ENCODE results near the gene EXOC6B. TPM values are rescaled to one million over a fixed set of nuclear protein-coding genes. Genes with fewer than 3 reads are reported as not detected.

Gene EXOC6B
- total RNA-seq, 4 donors from 2014 or later, result 54.0 to 121 (median 78.7) TPM

DNA sequence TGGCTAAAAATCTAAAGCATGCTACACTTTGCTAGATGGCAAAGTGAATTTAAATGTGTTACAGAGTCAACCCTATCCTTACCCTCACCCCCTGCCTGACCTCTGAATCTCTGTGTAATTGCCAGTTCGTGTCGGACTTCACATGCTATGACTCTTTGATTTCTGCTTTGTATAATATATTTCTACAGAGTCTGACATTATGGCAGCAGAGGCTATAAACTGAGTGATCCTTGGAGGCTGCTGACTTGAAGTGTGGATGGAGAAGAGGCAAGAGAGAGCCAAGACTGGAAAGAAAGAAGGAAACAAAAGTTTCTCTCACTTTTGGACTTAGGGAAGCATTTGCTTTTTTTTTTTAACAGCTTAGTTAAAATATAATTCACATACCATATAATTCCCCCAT, 588.3 kb downstream of the EXOC6B start:
- TF ChIP-seq POLR2A (IDR thresholded peaks at IDR 0.05) (no peak), EP300 (IDR thresholded peaks at IDR 0.05) (no peak)
- WGBS, result 73% methylated on average over 2 of the region's 2 CpGs
- H3K27me3 ChIP-seq, result no peaks in the 10 kb centered on the region
- no peak overlapping the region for H3K4me3 ChIP-seq
- peaks cover 21% of the 10 kb centered on the region for H3K4me1 ChIP-seq
- H3K27ac ChIP-seq, result no peak overlapping the region
- no peaks in the 10 kb centered on the region for H3K9me3 ChIP-seq
- H3K36me3 ChIP-seq, result no peaks in the 10 kb centered on the region
- DNase-seq (ENCODE audit: low spot score in 2 of 2), result no peak

DNA sequence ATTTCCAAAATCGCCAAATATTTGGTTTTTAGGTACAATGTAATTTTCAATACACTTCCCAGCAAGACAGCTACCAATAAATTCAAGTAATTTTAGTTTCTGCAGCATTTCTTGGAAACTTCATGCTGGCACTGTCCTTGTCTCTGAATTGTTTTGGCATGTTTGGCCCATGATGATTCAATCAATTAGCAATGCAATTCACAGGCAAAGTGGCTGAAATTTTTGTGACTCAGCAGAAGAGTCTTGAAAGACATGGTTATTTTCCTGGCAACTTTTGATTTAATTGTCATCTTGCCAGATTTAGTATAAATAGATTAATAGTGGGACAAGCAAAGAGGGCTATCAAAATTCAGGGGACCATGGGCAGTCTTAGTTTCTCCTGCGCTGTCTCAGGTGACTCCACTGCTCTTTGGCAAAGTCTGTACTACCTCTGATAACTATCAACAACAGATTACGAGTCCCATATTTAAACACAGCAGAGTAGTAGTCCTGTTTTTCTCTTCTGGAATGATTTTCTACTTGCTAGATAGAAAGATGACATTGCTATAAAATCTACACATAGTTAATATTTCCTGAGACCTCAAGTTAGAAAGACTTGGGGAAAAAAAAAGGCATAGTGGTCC, 589.3 kb downstream of the EXOC6B start:
- H3K4me3 ChIP-seq, result no peak overlapping the region

DNA sequence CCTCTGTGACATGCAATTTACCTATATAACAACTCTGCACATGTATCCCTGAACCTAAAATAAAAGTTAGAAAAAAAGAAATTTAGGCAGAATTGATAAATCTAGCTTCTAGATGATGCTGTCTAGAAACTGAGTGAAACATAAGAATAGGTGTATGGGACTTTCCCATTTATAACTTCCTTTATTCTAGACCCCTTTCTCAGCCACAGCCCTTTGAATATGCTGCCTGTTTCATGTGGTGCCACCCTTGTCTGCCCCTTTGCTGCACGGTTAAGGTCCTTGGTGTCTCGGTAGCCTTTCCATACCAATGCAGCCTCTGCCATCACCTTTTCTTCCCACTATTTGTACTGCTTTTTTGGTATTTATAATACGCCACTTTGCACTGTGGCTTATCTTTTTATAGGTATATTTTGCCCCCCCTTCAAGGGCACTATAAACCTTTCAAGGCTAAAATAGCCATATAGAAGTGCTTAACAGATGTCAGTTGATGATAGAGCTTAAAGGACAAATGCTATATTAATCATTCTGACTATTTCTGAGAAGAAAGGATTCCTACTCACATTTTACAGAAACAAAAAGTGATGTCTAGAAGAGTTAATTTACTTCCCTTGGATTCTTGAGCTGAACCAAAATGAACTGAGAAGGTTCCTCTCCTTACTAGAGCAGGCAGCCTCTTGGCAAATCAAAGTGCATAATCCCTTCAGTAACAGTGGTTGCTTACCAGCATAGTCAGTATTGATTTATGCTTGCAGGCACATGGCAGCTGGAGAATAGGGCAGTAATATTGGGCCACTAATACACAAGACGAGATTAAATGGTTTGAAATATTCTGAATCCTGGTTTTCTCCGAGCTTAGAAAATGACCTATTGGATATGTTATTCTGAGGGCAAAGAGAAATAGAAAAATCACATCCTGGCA, 590.1 kb downstream of the EXOC6B start:
- H3K27ac ChIP-seq, result no peak overlapping the region
- H3K9me3 ChIP-seq, result no peaks in the 10 kb centered on the region
- 75% methylated on average over 5 of the region's 5 CpGs for WGBS
- no peak for TF ChIP-seq POLR2A (IDR thresholded peaks at IDR 0.05)
- no peak for TF ChIP-seq POLR2AphosphoS5 (IDR thresholded peaks at IDR 0.05)
- TF ChIP-seq EP300 (IDR thresholded peaks at IDR 0.05), result no peak
- TF ChIP-seq, protein P1, sequence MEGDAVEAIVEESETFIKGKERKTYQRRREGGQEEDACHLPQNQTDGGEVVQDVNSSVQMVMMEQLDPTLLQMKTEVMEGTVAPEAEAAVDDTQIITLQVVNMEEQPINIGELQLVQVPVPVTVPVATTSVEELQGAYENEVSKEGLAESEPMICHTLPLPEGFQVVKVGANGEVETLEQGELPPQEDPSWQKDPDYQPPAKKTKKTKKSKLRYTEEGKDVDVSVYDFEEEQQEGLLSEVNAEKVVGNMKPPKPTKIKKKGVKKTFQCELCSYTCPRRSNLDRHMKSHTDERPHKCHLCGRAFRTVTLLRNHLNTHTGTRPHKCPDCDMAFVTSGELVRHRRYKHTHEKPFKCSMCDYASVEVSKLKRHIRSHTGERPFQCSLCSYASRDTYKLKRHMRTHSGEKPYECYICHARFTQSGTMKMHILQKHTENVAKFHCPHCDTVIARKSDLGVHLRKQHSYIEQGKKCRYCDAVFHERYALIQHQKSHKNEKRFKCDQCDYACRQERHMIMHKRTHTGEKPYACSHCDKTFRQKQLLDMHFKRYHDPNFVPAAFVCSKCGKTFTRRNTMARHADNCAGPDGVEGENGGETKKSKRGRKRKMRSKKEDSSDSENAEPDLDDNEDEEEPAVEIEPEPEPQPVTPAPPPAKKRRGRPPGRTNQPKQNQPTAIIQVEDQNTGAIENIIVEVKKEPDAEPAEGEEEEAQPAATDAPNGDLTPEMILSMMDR (IDR thresholded peaks at IDR 0.05), result no peak
- no peaks in the 10 kb centered on the region for H3K36me3 ChIP-seq
- no peak overlapping the region for H3K4me3 ChIP-seq
- no peaks in the 10 kb centered on the region for H3K27me3 ChIP-seq
- DNase-seq (ENCODE audit: low spot score in 2 of 2), result no peak
- peaks cover 16% of the 10 kb centered on the region for H3K4me1 ChIP-seq

More for the DNA sequence above, 589.3 kb downstream of the EXOC6B start:
- no peaks in the 10 kb centered on the region for H3K36me3 ChIP-seq
- WGBS, result 56% methylated on average over 3 of the region's 3 CpGs
- no peaks in the 10 kb centered on the region for H3K9me3 ChIP-seq
- H3K27me3 ChIP-seq, result no peaks in the 10 kb centered on the region
- no peak overlapping the region for H3K27ac ChIP-seq
- peaks cover 16% of the 10 kb centered on the region for H3K4me1 ChIP-seq
- DNase-seq (ENCODE audit: low spot score in 2 of 2), result no peak
- no peak for TF ChIP-seq POLR2AphosphoS5 (IDR thresholded peaks at IDR 0.05)
- no peak for TF ChIP-seq EP300 (IDR thresholded peaks at IDR 0.05)
- TF ChIP-seq POLR2A (IDR thresholded peaks at IDR 0.05), result no peak
- TF ChIP-seq, protein P1 (IDR thresholded peaks at IDR 0.05), result no peak

DNA sequence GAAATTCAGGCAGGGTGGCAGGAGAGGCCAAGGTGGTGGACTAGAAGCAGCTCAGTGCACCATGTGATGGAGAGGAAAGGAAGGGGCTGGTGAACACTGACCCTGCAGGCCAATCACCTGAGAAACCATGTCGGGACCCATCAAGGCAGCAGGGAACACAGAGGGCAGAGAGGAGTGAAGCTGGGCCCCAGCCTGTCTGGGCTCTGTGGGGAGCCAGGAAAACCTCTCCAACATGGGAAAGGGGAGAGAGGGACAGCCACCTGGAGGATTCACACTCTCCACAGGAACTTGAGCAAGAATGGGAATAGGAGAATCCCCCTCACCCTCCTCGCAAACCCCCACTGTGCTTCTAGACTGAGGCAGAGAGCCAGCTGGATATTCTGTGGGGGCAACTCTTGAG, 592.6 kb downstream of the EXOC6B start:
- Histone ChIP-seq H3K27ac (no peak overlapping the region), H3K4me1 (peaks cover 16% of the 10 kb centered on the region), H3K36me3 (no peaks in the 10 kb centered on the region), H3K9me3 (no peaks in the 10 kb centered on the region), H3K27me3 (no peaks in the 10 kb centered on the region), H3K4me3 (no peak overlapping the region)
- WGBS, result 100% methylated on average over 2 of the region's 2 CpGs
- TF ChIP-seq EP300 (IDR thresholded peaks at IDR 0.05), result no peak
- TF ChIP-seq POLR2AphosphoS5 (IDR thresholded peaks at IDR 0.05), result no peak
- TF ChIP-seq POLR2A (IDR thresholded peaks at IDR 0.05), result no peak
- TF ChIP-seq, protein P1 (IDR thresholded peaks at IDR 0.05), result no peak
- DNase-seq (ENCODE audit: low spot score in 2 of 2), result no peak

DNA sequence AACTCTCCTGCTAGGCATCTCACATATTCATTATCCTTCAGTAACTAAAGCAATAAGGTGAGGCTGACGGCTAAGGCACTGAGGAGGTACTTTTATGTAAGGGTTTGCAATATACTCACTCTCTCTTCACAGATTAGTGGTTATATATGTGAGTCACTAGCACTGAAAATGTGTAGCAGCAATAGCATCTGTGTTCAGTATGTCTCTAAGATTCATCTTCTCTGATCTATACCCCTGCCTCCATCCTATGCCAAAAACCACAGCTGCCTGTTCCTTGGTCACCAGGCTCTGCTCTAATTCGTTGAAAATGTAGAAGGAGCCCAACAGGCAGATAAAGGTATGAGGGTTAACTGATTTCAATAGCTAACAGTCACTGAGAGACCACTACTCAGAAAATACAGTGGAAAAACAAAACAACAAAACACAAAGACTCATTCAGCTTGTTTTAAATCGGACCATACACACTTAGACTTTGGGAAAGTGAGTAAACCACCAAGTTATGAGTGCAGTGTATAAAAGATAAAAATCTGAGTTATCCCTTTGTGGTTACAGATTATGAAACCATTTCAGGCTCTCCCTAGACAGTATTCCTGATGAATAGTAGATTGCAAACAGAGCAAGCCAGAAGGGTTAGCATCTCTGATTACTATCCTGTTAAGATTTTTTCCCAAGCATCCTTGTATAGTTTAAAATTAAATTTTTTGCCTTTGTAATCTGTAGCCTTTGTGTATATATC, 602.8 kb downstream of the EXOC6B start:
- no peaks in the 10 kb centered on the region for H3K36me3 ChIP-seq
- H3K4me3 ChIP-seq, result no peak overlapping the region
- TF ChIP-seq POLR2AphosphoS5 (IDR thresholded peaks at IDR 0.05) (no peak), EP300 (IDR thresholded peaks at IDR 0.05) (no peak)
- TF ChIP-seq, protein P1 (IDR thresholded peaks at IDR 0.05), result no peak
- H3K27ac ChIP-seq, result no peak overlapping the region
- H3K9me3 ChIP-seq, result no peaks in the 10 kb centered on the region
- WGBS, result 73% methylated on average over 3 of the region's 3 CpGs
- H3K4me1 ChIP-seq, result no peaks in the 10 kb centered on the region
- DNase-seq (ENCODE audit: low spot score in 2 of 2), result no peak
- no peaks in the 10 kb centered on the region for H3K27me3 ChIP-seq

Measured in suprapubic skin (tissue), 4 donors.